ENCODE measurements around the gene ARID5B.
A peak's percentile ranks its signal among the peaks of the same experiment; 100 is the strongest.

ARID5B gene

GRCh38 chr10:62017491-62017870, 116.0 kb downstream of the ARID5B start:
- DNase-seq, result no peak

DNA sequence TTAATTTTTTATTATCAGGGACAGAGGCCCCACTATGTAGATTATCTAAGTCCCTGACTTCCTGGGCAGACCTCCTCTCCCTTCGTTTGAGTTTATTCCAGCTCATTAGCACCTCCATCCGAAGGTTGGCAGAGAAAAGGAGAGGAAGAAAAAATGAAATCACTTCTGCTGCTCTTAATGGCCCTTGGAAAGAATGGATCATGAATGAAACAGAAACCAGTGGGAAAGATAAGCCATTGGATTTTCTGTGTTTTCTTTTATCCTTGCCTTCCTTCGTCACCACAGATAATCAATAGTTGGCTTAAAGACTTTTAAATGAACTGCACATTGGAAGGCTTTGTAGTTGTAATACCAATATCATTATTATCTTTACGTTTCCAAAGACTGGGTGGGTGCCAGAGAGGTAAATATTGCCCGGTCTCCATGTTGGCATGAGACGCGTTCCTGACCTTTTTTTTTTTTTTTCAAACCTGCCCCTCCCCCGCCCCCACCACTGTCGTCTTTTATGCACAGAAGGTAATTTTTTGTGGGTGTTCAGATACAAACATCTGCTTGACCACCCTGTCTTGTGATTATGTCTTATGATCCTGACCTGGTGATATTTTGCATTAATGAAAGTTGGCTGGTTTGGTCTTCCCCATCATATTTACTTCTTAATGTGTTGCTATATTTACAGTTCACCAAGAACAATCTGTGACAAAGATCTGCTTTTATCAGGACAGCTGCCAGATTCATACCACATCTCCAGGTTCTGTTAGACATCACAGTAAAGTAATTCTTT, 116.8 kb downstream of the ARID5B start:
- no peak for DNase-seq

DNA sequence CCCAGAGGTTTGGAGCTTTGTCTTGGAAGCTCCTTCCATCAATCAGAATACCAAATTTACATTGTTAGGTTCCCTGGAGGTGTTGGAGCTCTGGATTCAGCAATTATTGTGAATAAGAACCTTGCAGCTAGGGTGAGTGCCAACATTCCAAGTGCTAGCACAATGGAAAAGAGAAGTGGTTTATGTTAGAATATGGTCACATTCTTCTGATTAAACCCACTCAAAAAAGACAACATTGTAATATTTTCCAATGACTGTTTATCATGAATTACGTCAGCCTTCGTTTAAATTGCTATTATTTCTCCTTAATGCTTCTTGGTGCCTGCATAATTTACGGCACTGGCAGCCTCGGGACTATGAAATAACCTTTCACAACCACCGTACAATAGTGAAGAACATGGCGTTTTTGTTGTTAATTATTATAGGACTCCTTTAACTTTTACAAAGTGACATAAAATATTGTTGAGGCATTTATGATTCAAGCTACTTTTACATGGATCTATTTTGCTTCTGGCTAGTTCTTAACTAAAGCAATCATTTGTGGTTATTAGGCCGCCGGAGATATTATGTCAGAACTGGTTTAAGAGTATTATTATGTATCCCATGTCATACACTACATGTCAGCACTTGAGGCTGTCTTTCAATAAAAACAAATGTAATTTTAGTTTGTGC, 117.7 kb downstream of the ARID5B start:
- DNase-seq, result no peak

DNA sequence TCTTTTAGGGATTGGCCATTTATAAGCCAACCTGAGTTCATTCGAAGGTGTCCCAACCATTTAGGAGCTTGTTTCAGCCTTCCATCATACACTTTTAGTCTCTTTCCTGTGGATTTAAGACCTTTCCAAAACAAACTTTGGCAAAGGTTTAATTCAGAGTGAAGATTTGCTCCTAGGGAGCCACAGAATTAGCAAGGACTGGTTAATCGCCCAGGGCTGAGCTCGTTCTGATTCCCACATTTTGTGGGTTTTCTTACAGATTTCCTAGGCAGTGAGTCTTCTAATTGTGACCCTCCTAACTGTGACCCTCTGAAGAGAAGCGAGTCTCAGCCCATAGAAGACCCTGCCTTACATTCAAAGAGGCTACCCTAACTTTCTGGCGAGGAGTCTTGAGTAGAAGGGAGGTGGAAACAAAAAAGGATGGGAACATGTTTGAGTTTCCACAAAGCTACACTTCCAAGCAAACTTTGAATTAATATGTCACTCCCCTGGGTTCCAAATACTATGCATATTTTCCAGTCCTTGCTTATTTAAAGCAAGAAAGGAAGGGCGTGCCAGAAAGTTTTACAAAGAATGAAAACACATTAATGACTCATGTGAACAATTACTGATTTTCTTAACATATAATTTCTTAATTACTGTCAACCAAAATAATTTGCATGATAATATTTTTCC, 118.3 kb downstream of the ARID5B start:
- no peak for DNase-seq

GRCh38 chr10:62021128-62021665, 119.7 kb downstream of the ARID5B start:
- no peak for DNase-seq

- no peak for DNase-seq
Observed at GRCh38 chr10:62021978-62022802, 120.7 kb downstream of the ARID5B start.

DNA sequence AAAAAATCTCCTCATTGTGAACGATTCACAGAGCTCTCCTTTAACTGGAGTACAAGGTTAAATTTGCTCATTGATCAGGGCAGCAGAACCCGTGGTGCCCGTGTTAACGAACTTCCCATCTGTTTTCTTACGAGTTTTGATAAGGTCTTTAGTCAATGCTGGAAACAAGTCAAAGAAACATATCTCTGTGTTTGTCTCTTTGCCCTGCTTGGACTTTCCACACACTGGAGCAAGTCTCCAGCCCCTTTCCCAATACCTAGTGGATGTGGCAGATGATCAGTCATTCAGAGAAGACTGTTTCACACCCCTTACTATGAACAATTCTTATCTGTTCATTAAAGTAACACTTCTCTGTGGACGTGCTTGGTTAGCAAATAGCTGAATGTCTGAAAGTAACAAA, 121.3 kb downstream of the ARID5B start:
- no peak for DNase-seq

DNA sequence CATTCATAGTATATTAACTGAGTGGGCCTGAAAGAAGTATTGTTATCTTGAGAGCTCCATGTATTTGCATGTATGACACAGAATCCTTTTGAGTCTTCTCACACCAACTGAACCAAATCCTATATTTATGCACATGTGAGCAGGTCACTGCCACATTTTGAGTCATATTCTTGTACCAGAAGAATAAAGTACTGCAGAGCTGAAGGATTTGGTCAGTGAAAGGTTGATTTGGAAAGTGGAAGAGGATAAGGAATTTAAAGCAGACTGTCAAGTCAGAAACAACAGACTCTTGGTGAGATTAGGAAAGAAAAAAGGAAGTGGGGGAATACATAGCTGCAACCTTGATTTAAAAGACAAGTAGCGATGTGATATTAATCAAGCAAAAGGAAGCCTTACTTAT, 121.8 kb downstream of the ARID5B start:
- no peak for DNase-seq

- peak; percentile 56 for DNase-seq
Observed at GRCh38 chr10:62024026-62024701, 122.7 kb downstream of the ARID5B start.

DNA sequence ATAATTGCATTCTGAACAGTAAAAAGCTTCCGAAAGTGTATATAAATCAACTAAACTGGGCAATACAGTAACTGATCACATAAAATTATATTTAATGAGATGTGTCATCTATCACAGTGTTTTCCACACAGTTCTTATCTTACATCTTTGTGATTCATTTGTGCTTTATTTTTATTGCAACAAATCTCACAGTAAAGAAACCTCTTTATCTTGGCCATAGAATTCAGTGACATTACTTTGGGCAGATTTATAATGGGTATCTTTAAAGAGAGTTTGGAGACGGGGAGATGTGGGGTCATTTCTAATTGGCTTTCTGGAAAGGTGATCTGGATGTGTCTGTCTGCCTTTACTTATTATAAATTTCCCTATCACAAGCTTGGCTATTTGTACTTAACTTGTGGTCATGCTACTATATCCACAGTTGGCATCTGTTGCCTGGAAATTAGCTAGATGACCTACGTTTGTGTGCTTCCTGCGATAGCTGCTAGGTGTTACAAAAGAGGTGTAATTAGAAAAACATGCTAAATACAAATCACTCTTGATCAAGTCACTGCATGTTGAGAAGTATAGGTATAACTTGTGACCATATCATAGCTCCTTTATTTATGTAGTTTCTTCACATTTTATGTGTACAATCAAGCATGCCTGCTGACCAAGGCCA, 123.8 kb downstream of the ARID5B start:
- DNase-seq, result no peak

DNA sequence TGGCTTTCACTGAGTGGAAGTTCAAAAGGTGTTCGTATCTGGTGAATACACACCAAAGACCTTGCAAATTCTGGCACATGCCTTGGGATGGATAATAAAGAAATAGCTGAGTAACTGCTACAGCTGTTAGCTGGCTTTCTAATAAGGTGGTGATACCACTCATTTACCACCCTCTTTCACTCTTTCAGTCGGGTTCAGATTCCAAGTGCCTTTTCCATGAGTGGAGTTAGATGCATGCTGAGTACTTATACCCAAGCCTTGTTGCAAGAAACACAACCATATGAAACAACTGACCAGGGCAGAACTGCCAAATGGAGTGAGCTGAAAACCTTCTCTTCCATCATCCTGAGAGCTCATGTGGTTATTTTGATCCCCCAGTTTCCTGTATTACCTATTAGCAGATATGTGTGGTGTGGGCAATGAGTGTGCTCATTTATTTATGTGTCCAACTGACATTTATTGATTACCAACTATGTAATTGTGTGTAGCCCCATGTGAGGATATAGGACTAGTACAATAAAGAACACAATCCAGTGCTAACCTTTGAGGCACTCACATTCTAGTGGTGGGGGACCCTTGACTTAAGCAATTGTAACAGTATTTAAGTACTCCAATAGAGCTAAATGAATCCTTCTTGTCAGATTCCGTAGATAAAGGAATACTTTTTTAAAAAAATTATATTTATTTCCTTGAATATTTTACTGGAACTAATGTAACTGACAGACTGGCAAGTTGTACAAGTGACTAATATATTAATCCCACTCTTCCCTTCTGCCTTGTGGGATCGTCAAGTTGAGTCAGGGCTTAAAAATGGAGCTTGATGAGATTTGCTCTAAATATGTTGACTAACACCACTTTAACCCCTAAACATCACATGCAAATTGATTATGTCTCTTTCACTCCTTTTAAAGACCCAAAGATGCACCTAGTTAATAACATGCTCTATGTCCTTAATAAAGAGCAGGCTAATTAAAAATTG, 124.7 kb downstream of the ARID5B start:
- peak; percentile 92 for DNase-seq

GRCh38 chr10:62027841-62028501, 126.5 kb downstream of the ARID5B start:
- DNase-seq, result peak; percentile 60

- peak; percentile 55 for DNase-seq
Observed at GRCh38 chr10:62028502-62028842, 127.0 kb downstream of the ARID5B start.

DNA sequence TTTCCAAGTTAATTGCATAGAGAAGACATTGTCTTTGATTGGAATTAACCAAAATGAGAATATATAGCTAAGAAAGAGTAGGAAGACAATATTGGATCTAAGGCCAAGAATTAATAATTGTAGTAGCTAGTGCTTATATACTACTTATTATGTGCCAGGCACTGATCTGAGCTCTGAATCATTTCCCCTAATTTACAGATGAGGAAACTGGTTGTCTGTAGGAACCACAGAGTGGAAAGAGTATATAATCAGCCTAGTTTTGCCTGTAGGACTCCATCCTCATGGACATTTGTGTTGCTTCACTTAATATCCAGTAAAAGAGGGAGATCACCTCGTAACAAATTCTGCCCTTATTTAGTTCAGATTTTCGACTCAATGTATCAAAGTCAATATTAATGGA, 127.9 kb downstream of the ARID5B start:
- no peak for DNase-seq

- DNase-seq, result no peak
Observed at GRCh38 chr10:62031507-62031906, 130.0 kb downstream of the ARID5B start.

DNA sequence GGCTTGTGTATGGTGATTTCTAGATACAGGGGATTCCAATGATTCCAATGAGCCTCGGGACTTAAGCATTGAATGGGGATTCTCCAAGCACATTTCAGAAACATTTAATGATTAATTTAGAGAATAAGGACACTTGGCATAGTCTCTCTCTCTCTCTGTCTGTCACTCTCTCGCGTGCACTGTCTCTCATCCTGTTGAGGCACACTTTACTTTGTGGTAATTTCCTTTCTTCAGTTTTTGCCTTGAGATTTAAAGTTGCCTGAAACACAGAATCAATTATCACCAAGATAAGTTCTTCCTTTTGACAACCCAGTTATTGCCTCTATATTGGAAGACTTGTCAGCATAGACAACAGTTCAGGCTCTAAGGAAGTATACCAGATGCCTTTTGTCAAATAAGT, 131.6 kb downstream of the ARID5B start:
- DNase-seq, result no peak

DNA sequence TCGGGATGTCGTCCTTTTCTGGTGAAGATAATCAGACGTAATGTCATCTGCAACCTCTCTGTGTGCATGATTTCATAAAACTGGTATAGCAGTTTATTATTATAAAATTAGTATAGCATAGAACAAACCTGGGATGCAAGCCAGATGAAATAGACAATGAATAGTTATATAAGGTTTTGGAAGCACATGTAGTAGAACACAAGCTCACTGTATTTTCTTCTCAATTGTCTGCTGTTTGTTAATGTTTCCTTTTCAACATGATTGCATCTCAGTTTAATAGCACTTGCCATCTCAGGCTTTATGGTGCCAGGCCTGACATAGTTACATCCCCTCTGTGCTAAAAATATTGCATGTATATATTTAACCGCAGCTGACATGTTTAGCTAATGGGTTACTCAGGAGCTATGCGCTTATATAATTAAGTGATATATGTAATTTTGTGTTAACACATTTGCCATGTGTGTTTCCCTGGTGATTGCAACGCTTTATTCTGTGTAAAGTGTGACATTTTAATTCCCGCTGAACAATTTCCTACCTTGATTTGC, 132.7 kb downstream of the ARID5B start:
- no peak for DNase-seq

GRCh38 chr10:62036186-62037081, 134.9 kb downstream of the ARID5B start:
- no peak for DNase-seq

Data from HCEC 1CT (cell line).